Measurements from ENCODE around the gene NRIP2.

Gene NRIP2

DNA sequence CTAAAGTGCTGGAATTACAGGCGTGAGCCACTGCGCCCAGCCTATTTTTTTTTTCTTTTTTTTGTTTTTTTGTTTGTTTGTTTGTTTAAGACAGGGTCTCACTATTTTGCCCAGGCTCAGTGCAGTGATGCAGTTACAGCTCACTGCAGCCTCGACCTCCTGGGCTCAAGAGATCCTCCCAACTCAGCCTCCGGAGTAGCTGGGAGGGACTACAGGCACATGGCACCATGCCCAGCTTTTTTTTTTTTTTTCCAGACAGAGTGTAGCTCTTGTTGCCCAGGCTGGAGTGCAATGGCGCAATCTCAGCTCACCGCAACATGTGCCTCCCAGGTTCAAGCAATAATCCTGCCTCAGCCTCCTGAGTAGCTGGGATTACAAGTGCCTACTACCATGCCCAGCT, 28.1 kb downstream of the NRIP2 start:
- H3K36me3 Mint-ChIP-seq (ENCODE audit: low read depth): peaks cover 35% of the 10 kb centered on the region
- H3K4me1 Mint-ChIP-seq (ENCODE audit: low read depth): peaks cover 3% of the 10 kb centered on the region
- H3K27me3 Mint-ChIP-seq (ENCODE audit: low read depth): no peaks in the 10 kb centered on the region
- H3K4me3 Mint-ChIP-seq: no peak overlapping the region
- DNase-seq (ENCODE audit: low spot score): no peak
- no peak overlapping the region for H3K27ac Mint-ChIP-seq
- no peaks in the 10 kb centered on the region for H3K9me3 Mint-ChIP-seq

DNA sequence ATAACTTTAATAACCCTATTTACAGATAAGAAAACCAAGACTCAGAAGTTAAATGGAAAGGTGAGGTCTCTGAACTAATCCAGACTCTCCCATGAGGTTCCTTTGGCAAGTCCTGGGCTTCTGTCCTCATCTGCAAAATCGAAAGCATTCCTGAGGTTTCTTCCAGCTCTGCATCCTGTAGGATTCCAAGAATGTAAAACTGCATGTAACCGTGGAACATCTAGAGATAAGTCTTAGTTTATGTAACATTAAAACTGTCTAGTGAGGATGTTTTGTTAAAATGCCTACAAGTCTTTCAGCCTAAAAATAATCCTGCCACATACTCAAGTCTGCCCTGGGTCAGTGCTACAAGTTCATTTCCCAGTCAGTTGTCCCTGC, 29.7 kb downstream of the NRIP2 start:
- peaks cover 49% of the 10 kb centered on the region for H3K36me3 Mint-ChIP-seq (ENCODE audit: low read depth)
- no peaks in the 10 kb centered on the region for H3K4me1 Mint-ChIP-seq (ENCODE audit: low read depth)
- DNase-seq (ENCODE audit: low spot score): no peak
- no peaks in the 10 kb centered on the region for H3K27me3 Mint-ChIP-seq (ENCODE audit: low read depth)
- H3K9me3 Mint-ChIP-seq: no peaks in the 10 kb centered on the region
- no peak overlapping the region for H3K4me3 Mint-ChIP-seq
- H3K27ac Mint-ChIP-seq: no peak overlapping the region

DNA sequence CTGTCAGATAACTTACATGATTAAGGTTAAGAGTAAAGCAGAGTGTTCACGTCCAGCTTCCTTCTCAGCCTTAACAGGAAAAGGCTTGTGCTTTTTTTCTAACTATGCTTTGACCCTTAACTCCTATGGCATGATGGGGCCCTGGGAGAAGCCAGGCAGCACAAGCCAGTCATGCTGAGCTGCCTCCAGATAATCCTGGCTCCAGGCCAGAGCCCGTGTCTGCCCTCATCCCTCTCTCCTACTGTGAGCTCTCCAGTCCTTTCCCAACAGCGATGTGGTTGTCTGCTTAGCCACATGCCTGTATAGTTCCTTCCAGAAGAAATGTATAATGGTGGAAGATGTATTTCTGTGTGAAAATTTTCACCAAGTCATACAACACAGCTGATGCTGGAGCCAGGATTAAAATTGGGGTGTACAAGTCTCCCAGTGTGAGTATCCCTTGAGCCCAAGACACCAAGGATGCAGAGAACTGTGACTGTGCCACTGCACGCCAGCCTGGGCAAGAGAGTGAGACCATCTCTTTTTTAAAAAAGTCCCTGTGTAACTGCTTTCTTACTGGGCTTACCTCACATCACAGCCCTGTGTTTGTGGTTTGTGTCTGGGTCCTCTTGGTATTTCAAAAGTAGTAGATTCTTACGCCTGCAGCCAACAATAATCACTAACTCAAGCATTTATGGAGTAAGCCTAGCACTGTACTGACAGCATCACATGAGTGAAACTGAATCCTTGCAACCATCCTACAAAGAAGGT, 30.3 kb downstream of the NRIP2 start:
- Mint-ChIP-seq H3K9me3 (no peaks in the 10 kb centered on the region), H3K4me3 (no peak overlapping the region), H3K36me3 (ENCODE audit: low read depth) (peaks cover 52% of the 10 kb centered on the region), H3K27me3 (ENCODE audit: low read depth) (no peaks in the 10 kb centered on the region), H3K4me1 (ENCODE audit: low read depth) (no peaks in the 10 kb centered on the region), H3K27ac (no peak overlapping the region)
- DNase-seq (ENCODE audit: low spot score): no peak

DNA sequence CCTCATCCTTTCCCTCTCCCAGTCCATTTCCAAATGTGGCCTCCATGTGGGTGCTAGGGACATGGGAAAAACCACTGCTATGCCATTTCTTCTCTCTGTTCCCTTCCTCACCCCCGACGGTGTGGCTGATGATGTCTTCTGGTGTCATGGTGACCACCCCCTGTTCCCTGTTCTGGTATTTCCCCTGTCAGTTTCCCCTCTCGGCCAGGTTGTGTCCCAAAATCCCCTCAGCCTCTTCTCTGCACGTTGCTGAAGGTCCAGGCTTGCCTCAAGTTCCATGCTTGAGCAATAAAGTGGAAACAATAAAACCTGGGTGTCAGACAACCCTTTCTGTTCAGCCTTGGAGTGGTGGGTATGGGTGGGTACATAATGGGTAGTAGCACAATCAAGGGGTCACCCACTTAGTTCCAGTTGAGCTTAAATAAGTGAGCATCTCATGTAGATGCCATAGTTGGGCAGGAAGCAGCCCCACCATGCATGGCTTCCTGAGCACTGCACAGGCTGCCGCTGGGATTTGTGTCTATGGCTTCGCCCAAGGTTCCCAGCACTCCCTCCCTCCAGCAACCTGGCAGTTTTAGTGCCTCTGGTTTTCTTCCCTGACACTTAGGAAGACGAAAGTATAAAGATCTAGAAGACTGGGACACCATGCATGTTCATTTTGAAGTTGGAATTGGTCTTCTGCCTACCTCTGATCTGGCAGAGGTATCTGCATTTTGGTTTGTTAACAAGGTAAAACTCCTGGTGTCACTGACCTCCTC, 31.0 kb downstream of the NRIP2 start:
- Mint-ChIP-seq H3K27me3 (ENCODE audit: low read depth) (no peaks in the 10 kb centered on the region), H3K9me3 (no peaks in the 10 kb centered on the region)

DNA sequence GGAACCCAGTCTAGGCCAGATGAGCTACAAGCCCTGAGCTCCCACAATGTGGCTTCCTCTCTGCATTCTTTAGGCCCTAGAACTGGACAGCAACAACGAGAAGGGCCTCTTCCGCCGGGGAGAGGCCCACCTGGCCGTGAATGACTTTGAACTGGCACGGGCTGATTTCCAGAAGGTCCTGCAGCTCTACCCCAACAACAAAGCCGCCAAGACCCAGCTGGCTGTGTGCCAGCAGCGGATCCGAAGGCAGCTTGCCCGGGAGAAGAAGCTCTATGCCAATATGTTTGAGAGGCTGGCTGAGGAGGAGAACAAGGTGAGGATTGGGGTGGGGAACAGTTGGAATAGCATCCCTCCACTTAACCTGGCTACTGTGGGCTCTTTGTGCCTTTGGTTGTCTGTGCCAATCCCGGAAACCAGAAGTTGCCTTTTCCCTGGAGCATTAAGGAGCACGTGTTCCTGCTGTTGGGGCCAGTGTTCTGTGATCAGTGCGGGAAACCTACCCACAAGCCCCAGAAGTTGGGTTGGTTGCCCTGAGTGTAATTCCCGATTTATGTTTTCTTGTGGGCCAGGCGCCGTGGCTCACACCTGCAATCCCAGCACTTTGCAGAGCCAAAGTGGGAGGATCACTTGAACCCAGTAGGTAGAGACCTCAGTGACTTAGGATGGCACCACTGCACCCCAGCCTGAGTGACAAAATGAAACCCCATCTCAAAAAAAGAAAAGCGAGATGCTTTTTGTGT, 33.6 kb downstream of the NRIP2 start:
- DNase-seq (ENCODE audit: low spot score): no peak
- peak overlapping the region; percentile 33 for H3K27ac Mint-ChIP-seq
- peaks cover 13% of the 10 kb centered on the region for H3K4me1 Mint-ChIP-seq (ENCODE audit: low read depth)
- H3K4me3 Mint-ChIP-seq: no peak overlapping the region
- no peaks in the 10 kb centered on the region for H3K27me3 Mint-ChIP-seq (ENCODE audit: low read depth)
- H3K9me3 Mint-ChIP-seq: no peaks in the 10 kb centered on the region
- peaks cover 72% of the 10 kb centered on the region for H3K36me3 Mint-ChIP-seq (ENCODE audit: low read depth)

More for the DNA sequence above, 31.0 kb downstream of the NRIP2 start:
- Mint-ChIP-seq H3K4me3 (no peak overlapping the region), H3K36me3 (ENCODE audit: low read depth) (peaks cover 59% of the 10 kb centered on the region), H3K4me1 (ENCODE audit: low read depth) (peaks cover 2% of the 10 kb centered on the region), H3K27ac (no peak overlapping the region)
- no peak for DNase-seq (ENCODE audit: low spot score)

DNA sequence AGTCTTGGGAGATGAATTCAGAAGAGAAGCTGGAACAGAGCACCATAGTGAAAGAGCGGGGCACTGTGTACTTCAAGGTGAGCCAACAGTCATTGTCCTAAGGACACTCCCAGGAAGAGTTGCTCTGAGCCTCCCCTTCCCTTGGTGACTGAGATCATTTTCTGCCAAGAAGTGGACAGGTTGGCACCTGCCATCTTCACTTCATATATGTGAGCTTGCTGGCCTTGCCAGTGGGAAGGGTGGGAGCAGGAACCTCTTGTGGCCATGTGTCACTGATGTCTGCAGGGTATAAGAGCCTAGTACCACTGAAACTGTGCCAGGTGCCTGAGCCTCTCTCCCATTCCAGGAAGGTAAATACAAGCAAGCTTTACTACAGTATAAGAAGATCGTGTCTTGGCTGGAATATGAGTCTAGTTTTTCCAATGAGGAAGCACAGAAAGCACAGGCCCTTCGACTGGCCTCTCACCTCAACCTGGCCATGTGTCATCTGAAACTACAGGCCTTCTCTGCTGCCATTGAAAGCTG, 34.7 kb downstream of the NRIP2 start:
- no peaks in the 10 kb centered on the region for H3K27me3 Mint-ChIP-seq (ENCODE audit: low read depth)
- no peak overlapping the region for H3K27ac Mint-ChIP-seq
- no peaks in the 10 kb centered on the region for H3K9me3 Mint-ChIP-seq
- peaks cover 13% of the 10 kb centered on the region for H3K4me1 Mint-ChIP-seq (ENCODE audit: low read depth)
- no peak overlapping the region for H3K4me3 Mint-ChIP-seq
- H3K36me3 Mint-ChIP-seq (ENCODE audit: low read depth): peaks cover 70% of the 10 kb centered on the region
- DNase-seq (ENCODE audit: low spot score): no peak

DNA sequence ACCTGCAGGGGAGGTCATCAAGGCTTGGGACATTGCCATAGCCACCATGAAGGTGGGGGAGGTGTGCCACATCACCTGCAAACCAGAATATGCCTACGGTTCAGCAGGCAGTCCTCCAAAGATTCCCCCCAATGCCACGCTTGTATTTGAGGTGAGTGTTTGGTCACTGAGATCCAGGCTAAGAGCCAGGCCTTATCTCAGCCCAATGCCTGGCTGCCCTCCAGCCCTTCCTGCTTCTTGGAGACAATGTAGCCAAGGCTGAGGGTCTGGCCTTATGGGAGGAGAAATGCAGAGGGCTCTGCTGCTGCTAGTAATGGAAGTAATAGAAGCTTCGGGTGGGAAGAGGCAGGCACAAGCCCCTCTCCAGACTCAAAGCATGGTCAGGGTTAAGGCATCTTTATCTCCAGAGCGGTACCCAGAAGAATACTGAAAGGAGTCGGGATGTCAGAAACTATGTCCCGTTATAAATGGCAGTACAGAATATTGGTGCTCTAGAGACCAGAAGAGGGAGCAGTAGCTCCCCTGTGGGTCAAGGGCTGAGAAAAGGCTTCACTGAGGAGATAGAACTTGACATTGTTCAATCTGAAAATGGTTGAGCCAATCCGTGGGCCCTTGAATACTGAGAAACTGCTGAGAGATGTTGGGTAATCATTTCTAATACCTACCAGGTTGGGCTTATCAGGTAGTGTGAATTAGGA, 37.0 kb downstream of the NRIP2 start:
- peaks cover 16% of the 10 kb centered on the region for H3K4me1 Mint-ChIP-seq (ENCODE audit: low read depth)
- no peak for DNase-seq (ENCODE audit: low spot score)
- H3K27me3 Mint-ChIP-seq (ENCODE audit: low read depth): peaks cover 9% of the 10 kb centered on the region
- H3K27ac Mint-ChIP-seq: no peak overlapping the region
- H3K4me3 Mint-ChIP-seq: peak overlapping the region; percentile 43
- no peaks in the 10 kb centered on the region for H3K9me3 Mint-ChIP-seq
- peaks cover 52% of the 10 kb centered on the region for H3K36me3 Mint-ChIP-seq (ENCODE audit: low read depth)

DNA sequence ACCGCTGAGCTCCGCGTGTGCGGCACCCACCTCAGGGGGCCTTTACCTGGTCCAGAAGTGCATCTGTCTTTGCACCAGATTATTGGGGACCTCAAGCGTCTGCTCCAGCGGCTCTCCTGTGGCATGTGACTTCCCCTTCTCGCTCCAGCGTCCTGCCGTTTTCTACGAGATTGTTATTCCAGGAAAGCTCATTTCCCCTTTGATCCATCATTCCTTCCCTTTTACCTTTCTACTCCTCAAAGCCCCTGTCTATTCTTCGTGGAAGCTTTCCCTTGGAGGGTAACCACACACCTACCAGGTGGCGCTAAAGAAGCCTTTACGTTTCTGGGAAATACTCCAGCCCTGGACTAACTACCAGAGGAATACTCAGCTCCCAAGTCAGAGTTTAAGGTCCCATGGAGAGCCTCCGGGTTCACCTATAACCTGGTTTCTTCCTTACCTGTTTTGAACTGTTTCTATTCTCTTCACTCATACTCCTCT, 38.6 kb downstream of the NRIP2 start:
- Mint-ChIP-seq H3K27me3 (ENCODE audit: low read depth) (peaks cover 13% of the 10 kb centered on the region), H3K4me1 (ENCODE audit: low read depth) (peaks cover 16% of the 10 kb centered on the region), H3K27ac (peak overlapping the region; percentile 75), H3K36me3 (ENCODE audit: low read depth) (peaks cover 42% of the 10 kb centered on the region), H3K9me3 (no peaks in the 10 kb centered on the region), H3K4me3 (peak overlapping the region; percentile 88)
- no peak for DNase-seq (ENCODE audit: low spot score)

DNA sequence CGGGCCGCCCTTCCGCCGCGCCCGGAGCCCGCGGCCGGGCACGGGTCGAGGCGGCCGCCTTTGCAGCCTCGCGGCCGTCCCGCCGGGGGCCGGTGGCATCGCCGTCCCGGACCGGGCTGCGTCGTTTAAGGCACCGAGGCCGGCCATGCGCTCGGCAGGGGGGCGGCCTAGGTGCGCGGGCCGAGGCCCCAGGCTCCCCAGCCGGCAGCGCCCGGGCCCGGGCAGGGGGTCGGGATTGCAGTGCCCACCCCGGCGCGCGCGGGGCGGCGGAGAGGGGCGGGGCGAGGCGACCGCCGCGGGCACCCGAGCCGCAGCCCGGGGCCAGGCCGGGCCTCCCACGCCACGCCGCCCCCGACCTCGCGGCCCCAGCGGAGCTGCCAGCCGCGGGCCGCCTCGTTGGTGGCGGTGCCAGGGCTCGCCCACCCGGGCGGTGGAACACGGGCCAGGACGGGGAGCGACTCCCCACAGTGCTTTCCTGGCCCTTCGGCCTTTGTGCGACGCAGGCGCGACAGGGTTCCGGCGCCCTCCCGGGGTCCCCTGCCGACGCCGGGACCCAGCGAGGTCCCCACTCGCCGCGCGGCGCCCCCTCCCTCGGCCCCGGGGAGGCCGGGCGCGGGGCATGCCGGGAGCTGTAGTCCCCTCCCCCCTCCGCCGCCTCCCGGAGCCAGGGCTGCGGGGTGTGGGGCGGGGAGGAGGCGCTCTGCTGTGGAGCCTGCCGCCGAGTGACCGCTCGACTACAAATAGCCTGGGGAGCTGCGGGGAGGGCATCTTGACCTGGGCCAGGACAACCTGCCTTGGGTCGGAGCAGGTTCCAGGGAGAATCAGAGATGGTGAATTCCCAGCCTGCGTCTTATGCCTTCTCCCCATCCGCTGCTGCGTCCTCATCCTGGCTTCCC, 39.3 kb downstream of the NRIP2 start:
- Mint-ChIP-seq H3K9me3 (no peaks in the 10 kb centered on the region), H3K36me3 (ENCODE audit: low read depth) (peaks cover 36% of the 10 kb centered on the region), H3K27me3 (ENCODE audit: low read depth) (peaks cover 13% of the 10 kb centered on the region), H3K4me1 (ENCODE audit: low read depth) (peaks cover 16% of the 10 kb centered on the region), H3K27ac (peak overlapping the region; percentile 75), H3K4me3 (peak overlapping the region; percentile 88)
- DNase-seq (ENCODE audit: low spot score): peak; percentile 79

DNA sequence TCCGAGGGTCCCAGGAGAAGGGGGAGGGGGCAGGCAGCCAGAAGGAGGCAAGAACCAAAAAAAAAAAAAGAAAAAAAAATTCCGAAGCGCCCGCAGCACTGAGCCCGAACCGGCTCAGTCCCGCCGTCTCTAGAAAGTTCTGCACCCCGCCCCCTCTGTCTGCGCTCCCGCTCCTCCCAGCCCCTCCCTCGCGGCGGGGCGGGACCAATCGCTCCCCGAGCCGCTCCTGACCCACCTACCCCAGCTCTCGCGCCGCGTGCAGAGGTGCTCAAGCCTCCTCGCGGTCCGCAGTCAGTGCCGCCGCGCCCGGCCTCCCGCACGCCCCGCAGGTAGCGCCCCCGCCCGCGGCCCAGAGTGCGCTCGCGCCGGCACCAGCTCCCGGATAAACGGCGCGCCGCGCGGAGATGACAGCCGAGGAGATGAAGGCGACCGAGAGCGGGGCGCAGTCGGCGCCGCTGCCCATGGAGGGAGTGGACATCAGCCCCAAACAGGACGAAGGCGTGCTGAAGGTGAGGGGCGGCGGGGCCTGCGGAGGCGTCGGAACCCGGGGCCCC, 40.0 kb downstream of the NRIP2 start, which contains the start of gene FKBP4:
Gene FKBP4, plus strand, starts transcription at position 235 of the 554 bp plus-strand sequence. Its CDS starts 170 bp downstream, at position 405.
- H3K36me3 Mint-ChIP-seq (ENCODE audit: low read depth): peaks cover 29% of the 10 kb centered on the region
- H3K9me3 Mint-ChIP-seq: no peaks in the 10 kb centered on the region
- peak within 1 kb of the TSS; percentile 88 for H3K4me3 Mint-ChIP-seq
- peak; percentile 90 for DNase-seq (ENCODE audit: low spot score)
- peak within 1 kb of the TSS; percentile 67 for H3K27ac Mint-ChIP-seq
- peaks cover 18% of the 10 kb centered on the region for H3K27me3 Mint-ChIP-seq (ENCODE audit: low read depth)
- peaks cover 16% of the 10 kb centered on the region for H3K4me1 Mint-ChIP-seq (ENCODE audit: low read depth)

DNA sequence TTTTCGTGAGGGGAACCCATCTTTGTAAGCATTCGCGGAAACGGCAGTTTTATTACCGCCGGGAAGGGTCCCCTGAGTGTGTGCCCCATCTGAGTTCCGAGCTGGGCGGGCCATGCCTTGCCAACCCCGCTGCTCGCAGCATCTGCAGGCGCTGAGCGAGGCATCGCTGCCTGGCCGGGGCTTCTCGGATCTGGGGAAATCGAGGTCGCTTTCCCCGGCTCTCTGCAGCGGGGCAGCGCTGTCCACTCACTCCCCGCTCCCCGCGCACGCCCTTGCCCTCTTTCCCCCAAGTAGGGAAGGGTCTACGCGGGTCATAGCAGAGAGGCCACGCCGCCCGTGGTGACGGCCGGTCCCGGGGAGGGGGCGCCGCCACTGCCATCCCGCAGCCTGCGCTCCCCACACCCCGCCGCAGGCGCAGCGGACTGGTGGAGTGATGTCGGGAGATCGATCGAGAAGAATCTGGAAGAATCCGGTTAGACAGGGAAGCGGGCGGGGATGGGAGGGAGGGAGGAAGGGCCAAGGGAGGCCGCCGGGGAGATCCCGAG, 40.6 kb downstream of the NRIP2 start:
- peaks cover 20% of the 10 kb centered on the region for H3K27me3 Mint-ChIP-seq (ENCODE audit: low read depth)
- H3K4me1 Mint-ChIP-seq (ENCODE audit: low read depth): peaks cover 15% of the 10 kb centered on the region
- H3K4me3 Mint-ChIP-seq: peak overlapping the region; percentile 71
- DNase-seq (ENCODE audit: low spot score): peak; percentile 14
- H3K27ac Mint-ChIP-seq: no peak overlapping the region
- H3K36me3 Mint-ChIP-seq (ENCODE audit: low read depth): peaks cover 25% of the 10 kb centered on the region
- no peaks in the 10 kb centered on the region for H3K9me3 Mint-ChIP-seq

DNA sequence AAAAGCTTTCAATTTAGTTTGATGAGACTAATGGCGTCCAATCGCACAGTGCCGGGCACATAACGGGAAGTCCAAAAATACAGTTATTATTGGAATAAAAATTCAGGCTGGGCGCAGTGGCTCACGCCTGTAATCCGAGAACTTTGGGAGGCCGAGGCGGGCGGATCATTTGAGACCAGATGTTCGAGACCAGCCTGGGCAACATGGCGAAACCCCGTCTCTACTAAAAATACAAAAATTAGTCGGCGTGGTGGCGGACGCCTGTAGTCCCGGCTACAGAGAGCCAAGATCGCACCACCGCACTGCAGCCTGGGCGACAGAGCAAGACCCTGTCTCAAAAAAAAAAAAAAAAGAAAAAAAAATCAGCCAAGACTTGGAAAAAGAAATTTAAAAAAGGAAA, 41.3 kb downstream of the NRIP2 start:
- DNase-seq (ENCODE audit: low spot score): no peak
- H3K27ac Mint-ChIP-seq: no peak overlapping the region
- H3K27me3 Mint-ChIP-seq (ENCODE audit: low read depth): peaks cover 24% of the 10 kb centered on the region
- peak overlapping the region; percentile 71 for H3K4me3 Mint-ChIP-seq
- H3K4me1 Mint-ChIP-seq (ENCODE audit: low read depth): peaks cover 15% of the 10 kb centered on the region
- H3K9me3 Mint-ChIP-seq: no peaks in the 10 kb centered on the region
- H3K36me3 Mint-ChIP-seq (ENCODE audit: low read depth): peaks cover 19% of the 10 kb centered on the region
